Bronchial epithelial cell (primary cell): Measurements from ENCODE around the gene CLIP1. TPM values are rescaled to one million over a fixed set of nuclear protein-coding genes. Genes with fewer than 3 reads are reported as not detected.
"Not testable (repeated sequence)": the region's sequence is repeated elsewhere in the genome, so short reads cannot be mapped to it uniquely, and the experiment has no call there.

Source experiments
- DNase-seq: peaks from one replicate; pipeline ENCODE4 v3.0.0-alpha.2; 2010; ENCODE audit warnings: low read depth
- FAIRE-seq: peaks from 2 replicates; lab custom pipeline; 2011; peaks lifted over from hg19 to GRCh38; lab: Jason Lieb, UNC
- H3K27me3 ChIP-seq: 2 replicates; pipeline ENCODE4 v1.5.1; 2011; ENCODE audit warnings: low read length; ENCODE audit not compliant: control insufficient read depth, insufficient read depth
- H3K36me3 ChIP-seq: 2 replicates; pipeline ENCODE4 v1.5.1; 2011; ENCODE audit warnings: low read length; ENCODE audit not compliant: control insufficient read depth, insufficient read depth
- H3K4me3 ChIP-seq: 2 replicates; pipeline ENCODE4 v1.5.1; 2011; ENCODE audit warnings: mild to moderate bottlenecking, low read depth, low read length, control low read depth
- total RNA-seq: library from RNA; depleted of rRNA; stranded (reverse); fragments of >200 nt; gene quantifications from 2 replicates; pipeline ENCODE4 v1.2.1, GENCODE V29; 2014
- TF ChIP-seq, protein P1 (sequence below): IDR thresholded peaks from 2 replicates; pipeline ENCODE4 v1.5.1; 2011; ENCODE audit warnings: mild to moderate bottlenecking, moderate library complexity, low read length, control low read depth, inconsistent platforms; ENCODE audit not compliant: insufficient read depth, severe bottlenecking

The CLIP1 gene
- total RNA-seq, 1 donor from 2014 or later = 69.0 TPM

GRCh38 chr12:122275459-122275858 lies 147.0 kb downstream of the CLIP1 start:
- H3K4me3 ChIP-seq = no peak overlapping the region
- H3K36me3 ChIP-seq = peaks cover 19% of the 10 kb centered on the region
- DNase-seq = no peak
- no peaks in the 10 kb centered on the region for H3K27me3 ChIP-seq
- FAIRE-seq = no peak
- TF ChIP-seq, protein P1, sequence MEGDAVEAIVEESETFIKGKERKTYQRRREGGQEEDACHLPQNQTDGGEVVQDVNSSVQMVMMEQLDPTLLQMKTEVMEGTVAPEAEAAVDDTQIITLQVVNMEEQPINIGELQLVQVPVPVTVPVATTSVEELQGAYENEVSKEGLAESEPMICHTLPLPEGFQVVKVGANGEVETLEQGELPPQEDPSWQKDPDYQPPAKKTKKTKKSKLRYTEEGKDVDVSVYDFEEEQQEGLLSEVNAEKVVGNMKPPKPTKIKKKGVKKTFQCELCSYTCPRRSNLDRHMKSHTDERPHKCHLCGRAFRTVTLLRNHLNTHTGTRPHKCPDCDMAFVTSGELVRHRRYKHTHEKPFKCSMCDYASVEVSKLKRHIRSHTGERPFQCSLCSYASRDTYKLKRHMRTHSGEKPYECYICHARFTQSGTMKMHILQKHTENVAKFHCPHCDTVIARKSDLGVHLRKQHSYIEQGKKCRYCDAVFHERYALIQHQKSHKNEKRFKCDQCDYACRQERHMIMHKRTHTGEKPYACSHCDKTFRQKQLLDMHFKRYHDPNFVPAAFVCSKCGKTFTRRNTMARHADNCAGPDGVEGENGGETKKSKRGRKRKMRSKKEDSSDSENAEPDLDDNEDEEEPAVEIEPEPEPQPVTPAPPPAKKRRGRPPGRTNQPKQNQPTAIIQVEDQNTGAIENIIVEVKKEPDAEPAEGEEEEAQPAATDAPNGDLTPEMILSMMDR = no peak

GRCh38 chr12:122266230-122266901 lies 156.1 kb downstream of the CLIP1 start, which contains the start of gene VPS33A:
TSS of gene VPS33A (minus strand) at chr12:122266494. CDS start at chr12:122266408, 86 bp downstream.
- peak within 1 kb of the TSS; percentile 92 for H3K4me3 ChIP-seq
- TF ChIP-seq, protein P1 = no peak
- FAIRE-seq (no peak), DNase-seq (peak; percentile 93)
- no peaks in the 10 kb centered on the region for H3K27me3 ChIP-seq
- peaks cover under 1% of the 10 kb centered on the region for H3K36me3 ChIP-seq

DNA sequence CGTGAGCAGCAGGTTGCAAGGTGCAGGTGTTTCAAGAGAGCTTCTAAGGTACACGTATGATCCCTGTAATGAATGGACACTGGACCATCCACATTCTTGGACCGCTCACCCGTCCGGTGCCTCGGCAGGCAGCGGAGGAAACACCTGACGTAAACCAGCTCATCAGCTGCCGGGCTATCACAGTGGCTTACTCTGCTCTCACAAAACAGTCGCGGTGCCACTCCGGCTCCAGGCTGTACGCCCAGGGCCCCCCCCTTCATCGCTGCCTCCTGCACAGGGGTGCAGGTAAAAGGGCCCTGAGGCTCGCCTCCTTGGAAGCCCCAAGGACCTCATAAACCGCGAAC lies 156.6 kb downstream of the CLIP1 start:
- FAIRE-seq (no peak), DNase-seq (peak; percentile 35)
- H3K4me3 ChIP-seq = peak overlapping the region; percentile 92
- TF ChIP-seq, protein P1 = no peak
- H3K36me3 ChIP-seq = peaks cover 4% of the 10 kb centered on the region
- no peaks in the 10 kb centered on the region for H3K27me3 ChIP-seq

DNA sequence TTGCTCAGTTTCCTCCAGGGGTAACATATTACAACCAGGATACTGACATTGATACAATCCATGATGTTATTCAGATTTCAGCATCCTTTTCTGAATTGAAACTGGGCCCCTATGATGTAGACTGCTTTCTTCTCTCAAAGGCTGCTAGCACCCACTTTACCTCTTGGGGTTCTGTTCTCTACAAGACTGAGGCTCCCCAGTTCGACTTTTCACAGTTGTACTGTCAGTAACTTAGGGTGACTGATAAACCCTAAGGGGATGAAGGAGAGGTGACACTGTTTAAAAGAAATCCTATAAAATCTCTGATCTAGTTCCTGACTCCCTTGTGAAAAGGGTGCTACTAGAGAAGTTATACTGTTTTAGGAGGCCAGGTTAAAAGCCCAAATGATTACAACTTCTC lies 157.0 kb downstream of the CLIP1 start:
- peak overlapping the region; percentile 92 for H3K4me3 ChIP-seq
- TF ChIP-seq, protein P1 = no peak
- no peak for DNase-seq
- no peaks in the 10 kb centered on the region for H3K27me3 ChIP-seq
- FAIRE-seq = no peak
- H3K36me3 ChIP-seq = peaks cover 7% of the 10 kb centered on the region

- not testable (repeated sequence) for H3K27me3 ChIP-seq, DNase-seq, FAIRE-seq, H3K36me3 ChIP-seq, H3K4me3 ChIP-seq
These were observed 161.7 kb downstream of the CLIP1 start for GRCh38 chr12:122260735-122261134.

DNA sequence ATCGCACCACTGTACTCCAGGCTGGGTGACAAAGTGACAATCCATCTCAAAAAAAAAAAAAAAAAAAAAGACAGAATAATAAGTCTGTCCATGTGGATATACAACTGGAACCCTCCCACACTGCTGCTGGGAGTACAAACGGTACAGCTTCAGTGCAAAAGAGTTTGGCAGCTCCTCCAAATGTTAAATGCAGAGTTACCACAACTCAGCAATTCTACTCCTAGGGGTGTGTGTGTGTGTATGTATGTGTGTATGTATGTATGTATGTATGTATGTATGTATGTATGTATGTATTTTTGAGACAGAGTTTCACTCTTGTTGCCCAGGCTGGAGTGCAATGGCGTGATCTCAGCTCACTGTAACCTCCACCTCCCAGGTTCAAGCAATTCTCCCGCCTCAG lies 163.5 kb downstream of the CLIP1 start:
- H3K27me3 ChIP-seq, H3K36me3 ChIP-seq, DNase-seq, H3K4me3 ChIP-seq, FAIRE-seq: not testable (repeated sequence)

DNA sequence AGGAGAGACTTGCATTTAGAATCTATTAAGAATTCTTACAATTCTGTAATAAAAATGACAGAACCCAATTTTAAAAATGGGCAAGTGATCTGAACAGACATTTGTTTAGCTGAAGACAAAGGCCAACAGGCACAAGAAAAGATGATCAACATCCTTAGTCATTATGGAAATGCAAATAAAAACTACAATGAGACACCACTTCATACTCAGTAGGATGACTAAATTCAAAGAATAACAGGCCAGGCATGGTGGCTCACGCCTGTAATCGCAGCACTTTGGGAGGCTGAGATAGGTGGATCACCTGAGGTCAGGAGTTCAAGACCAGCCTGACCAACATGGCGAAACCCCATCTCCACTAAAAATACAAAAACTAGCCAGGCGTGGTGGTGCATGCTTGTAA lies 164.0 kb downstream of the CLIP1 start:
- H3K4me3 ChIP-seq, H3K27me3 ChIP-seq, H3K36me3 ChIP-seq, FAIRE-seq: not testable (repeated sequence)
- peak; percentile 29 for DNase-seq
